Cardiac muscle cell (in vitro differentiated cells and primary cell): ENCODE data around the gene PROX1. TPM values are rescaled to one million over a fixed set of nuclear protein-coding genes. Genes with fewer than 3 reads are reported as not detected.
A peak's percentile ranks its signal among the peaks of the same experiment; 100 is the strongest.

Experiments used
- DNase-seq, 2 donors: peaks; one replicate each; pipeline versions ENCODE4 v3.0.0 to v3.0.0-alpha.2; 2010 to 2017; ENCODE audit warnings: low read depth in 1 of 2, low spot score in 1 of 2
- H3K27ac ChIP-seq: fragments of 200-600 bp; sonication (generic); 2 replicates; pipeline ENCODE4 v1.5.1; 2016
- H3K27me3 ChIP-seq: fragments of 200-600 bp; sonication (generic); 2 replicates; pipeline ENCODE4 v1.6.0; 2016; ENCODE audit warnings: control low read depth
- H3K36me3 ChIP-seq: fragments of 200-600 bp; sonication (generic); 2 replicates; pipeline ENCODE4 v1.5.1; 2016; ENCODE audit warnings: control low read depth
- H3K4me1 ChIP-seq: fragments of 200-600 bp; sonication (generic); 2 replicates; pipeline ENCODE4 v1.8.1; 2017; ENCODE audit warnings: low read depth, mild to moderate bottlenecking, mixed run types
- H3K4me3 ChIP-seq: fragments of 200-600 bp; sonication (generic); 2 replicates; pipeline ENCODE4 v1.5.1; 2016; ENCODE audit warnings: mild to moderate bottlenecking
- H3K9me3 ChIP-seq: fragments of 200-600 bp; sonication (generic); 2 replicates; pipeline ENCODE4 v1.5.1; 2017; ENCODE audit warnings: low read depth, mild to moderate bottlenecking, control low read depth
- polyA plus RNA-seq: library from polyadenylated mRNA; unstranded; fragments of >200 nt; fragmentation: Nextera tagmentation; extraction: Ambion mirVana; gene quantifications from 2 replicates; pipeline ENCODE4 v1.2.1, GENCODE V29; 2016
- total RNA-seq: library from RNA; depleted of rRNA; stranded (reverse); fragments of >200 nt; gene quantifications from 2 replicates; pipeline ENCODE4 v1.2.3, GENCODE V29; 2016
- TF ChIP-seq, protein P1 (sequence below): IDR thresholded peaks from 2 replicates; pipeline ENCODE4 v1.5.1; 2012; ENCODE audit warnings: low read depth, mild to moderate bottlenecking, low read length

PROX1 gene
- total and polyA plus RNA-seq, 2 experiments from 2014 or later, result 10.1 to 28.7 TPM

DNA sequence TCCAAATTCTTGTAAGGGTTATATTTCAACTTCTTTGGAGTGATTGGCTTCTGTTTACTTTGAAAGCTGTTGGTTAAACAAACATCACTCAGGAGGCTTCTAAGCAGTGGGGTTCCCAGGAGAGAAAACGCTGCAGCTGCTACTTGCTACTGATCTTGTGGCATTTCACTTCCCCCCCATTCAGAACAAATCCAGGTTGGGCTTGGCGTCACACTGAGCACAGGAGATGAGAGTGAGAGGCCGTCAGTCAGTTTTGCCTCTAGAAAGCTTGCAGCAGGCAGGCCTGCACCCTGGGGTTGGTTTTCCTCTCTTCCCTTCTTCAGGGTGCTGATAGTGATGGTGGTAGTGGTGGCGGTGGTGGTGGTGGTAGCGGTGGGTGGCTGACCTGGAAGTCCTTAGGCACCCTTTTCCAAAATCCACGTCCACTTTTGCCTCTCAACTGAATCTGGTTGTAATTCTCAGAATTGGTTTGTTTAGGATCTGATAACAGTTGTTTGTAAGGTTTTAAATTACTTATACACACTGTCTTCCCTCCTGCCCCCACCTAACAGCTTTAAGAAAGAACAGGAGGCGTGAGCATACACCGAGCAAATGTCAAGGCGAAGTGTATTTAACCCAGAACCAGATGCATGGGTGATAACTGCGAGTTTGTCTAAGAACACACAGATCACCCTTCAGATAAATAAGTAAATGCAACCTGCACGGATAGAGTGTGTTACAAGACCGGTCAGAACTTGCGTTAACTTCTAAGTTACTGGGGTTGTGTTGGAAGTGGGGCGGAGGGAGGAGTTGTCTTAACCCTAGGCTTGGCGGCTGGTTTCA, 3.2 kb upstream of the PROX1 start:
- H3K4me1 ChIP-seq, result peaks cover 16% of the 10 kb centered on the region
- H3K27ac ChIP-seq, result peak overlapping the region; percentile 15
- H3K36me3 ChIP-seq, result no peaks in the 10 kb centered on the region
- no peaks in the 10 kb centered on the region for H3K9me3 ChIP-seq
- peak in 1 of 2 donors; percentile 37 for DNase-seq
- H3K27me3 ChIP-seq, result peaks cover 21% of the 10 kb centered on the region
- H3K4me3 ChIP-seq, result peak overlapping the region; percentile 91
- TF ChIP-seq, protein P1, sequence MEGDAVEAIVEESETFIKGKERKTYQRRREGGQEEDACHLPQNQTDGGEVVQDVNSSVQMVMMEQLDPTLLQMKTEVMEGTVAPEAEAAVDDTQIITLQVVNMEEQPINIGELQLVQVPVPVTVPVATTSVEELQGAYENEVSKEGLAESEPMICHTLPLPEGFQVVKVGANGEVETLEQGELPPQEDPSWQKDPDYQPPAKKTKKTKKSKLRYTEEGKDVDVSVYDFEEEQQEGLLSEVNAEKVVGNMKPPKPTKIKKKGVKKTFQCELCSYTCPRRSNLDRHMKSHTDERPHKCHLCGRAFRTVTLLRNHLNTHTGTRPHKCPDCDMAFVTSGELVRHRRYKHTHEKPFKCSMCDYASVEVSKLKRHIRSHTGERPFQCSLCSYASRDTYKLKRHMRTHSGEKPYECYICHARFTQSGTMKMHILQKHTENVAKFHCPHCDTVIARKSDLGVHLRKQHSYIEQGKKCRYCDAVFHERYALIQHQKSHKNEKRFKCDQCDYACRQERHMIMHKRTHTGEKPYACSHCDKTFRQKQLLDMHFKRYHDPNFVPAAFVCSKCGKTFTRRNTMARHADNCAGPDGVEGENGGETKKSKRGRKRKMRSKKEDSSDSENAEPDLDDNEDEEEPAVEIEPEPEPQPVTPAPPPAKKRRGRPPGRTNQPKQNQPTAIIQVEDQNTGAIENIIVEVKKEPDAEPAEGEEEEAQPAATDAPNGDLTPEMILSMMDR, result no peak

DNA sequence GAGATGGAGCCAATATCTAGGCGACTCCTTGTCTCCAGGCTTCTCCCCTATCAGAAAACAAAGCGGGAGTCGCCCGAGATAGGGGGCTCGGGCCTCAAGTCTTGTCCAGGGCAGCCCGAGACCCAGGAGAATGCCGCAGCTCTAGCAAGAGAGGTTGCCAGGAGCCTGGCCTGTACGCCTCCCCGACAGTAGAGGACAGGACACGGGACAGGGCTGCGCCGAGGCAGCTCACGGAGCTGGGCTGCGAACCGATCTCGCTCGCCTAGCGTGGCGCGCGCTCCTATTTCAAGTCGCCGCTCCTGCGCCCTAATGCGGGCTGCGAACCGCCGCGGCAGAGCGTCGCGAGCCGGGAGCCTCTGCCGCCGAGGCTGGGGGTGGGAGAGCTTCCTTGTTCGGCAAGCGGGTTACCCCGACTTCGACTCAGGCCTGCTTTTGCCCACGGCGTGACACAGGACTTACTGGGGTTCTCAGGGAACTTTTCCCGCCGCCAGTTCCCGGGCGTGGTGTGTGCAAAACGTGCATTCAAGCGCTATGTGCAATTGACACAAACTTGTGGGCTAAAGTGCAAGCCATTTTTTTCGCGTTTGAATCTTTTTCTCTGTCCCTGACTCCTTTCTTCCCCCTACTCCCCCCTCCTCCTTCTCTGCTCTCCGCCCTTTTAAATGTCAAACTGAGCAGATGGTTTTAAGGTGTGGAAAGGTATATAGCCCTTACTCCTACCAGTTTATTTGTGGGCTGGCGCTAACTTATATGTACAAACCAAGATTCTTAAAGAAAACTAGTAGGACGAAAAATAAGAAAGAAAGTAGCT, 2.4 kb upstream of the PROX1 start:
- H3K27ac ChIP-seq, result peak overlapping the region; percentile 15
- peaks cover 16% of the 10 kb centered on the region for H3K4me1 ChIP-seq
- DNase-seq, result peak in 1 of 2 donors; percentile 74
- H3K36me3 ChIP-seq, result no peaks in the 10 kb centered on the region
- H3K9me3 ChIP-seq, result no peaks in the 10 kb centered on the region
- H3K27me3 ChIP-seq, result peaks cover 21% of the 10 kb centered on the region
- H3K4me3 ChIP-seq, result peak overlapping the region; percentile 91
- TF ChIP-seq, protein P1, result no peak

DNA sequence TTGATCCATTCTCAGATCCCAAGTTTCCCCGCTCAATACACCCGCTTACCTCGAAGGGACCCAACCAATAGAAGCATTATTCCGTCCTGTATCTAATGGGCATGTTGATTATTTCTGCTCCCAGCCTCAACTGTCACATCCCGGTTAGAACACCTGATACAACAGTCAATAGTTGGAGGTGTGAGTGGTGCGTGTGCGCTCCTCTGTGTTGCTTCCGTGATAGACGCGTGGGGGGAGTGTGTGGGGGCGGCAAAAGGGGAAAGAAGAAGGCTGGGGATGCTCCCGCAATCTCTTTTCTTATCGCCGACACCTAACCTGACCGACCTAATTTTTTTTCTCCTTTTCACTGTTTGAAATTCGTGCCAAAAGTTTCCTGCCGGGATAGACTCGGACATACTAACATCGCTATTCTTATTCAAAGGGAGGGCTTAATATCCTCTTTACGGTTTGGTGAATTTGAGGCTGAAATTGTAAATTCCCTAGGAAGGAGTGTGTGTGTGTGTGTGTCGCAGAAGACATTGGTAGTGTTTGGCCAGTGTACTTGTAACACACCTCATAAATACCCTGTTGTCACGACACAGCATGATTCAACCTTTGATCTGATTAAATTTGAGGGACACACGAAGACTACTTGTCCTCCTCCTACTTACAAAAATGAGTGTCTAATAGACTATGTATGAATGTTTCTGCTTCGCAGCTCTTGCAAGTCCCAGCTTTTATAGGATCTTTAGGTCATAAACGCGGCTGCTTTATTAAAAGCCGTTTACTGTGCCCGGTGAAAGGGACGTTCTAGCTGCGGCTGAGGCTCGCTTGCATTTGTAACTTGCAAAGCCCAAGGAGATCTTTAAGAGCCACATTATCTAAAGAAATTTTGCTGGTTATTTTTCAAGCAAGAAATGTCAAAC, 1.5 kb upstream of the PROX1 start:
- peak overlapping the region; percentile 91 for H3K4me3 ChIP-seq
- peak in 1 of 2 donors; percentile 41 for DNase-seq

DNA sequence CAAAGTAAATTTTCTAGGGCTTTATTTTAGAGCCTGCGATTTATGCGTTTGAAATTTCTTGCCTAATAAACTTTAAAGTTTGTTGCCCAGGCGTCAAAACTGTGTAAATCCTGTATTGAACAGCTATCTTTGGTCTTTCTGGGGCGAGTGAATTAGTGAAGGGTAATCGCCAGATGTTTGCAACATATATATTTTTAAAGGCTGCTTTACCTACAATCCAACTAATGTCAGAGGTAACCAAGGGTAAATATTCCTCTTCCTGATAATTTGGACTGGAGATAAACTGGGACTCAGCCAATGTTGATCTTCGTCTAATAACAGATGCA, 885 bp upstream of the PROX1 start:
- Histone ChIP-seq H3K4me1 (peaks cover 29% of the 10 kb centered on the region), H3K27ac (peak overlapping the region; percentile 84)

More for the DNA sequence above, 1.5 kb upstream of the PROX1 start:
- H3K4me1 ChIP-seq, result peaks cover 23% of the 10 kb centered on the region
- TF ChIP-seq, protein P1, result no peak
- H3K36me3 ChIP-seq, result no peaks in the 10 kb centered on the region
- peaks cover 17% of the 10 kb centered on the region for H3K27me3 ChIP-seq
- H3K27ac ChIP-seq, result no peak overlapping the region
- H3K9me3 ChIP-seq, result no peaks in the 10 kb centered on the region

More for the DNA sequence above, 885 bp upstream of the PROX1 start:
- no peak for DNase-seq
- Histone ChIP-seq H3K9me3 (no peaks in the 10 kb centered on the region), H3K4me3 (peak overlapping the region; percentile 91), H3K36me3 (no peaks in the 10 kb centered on the region), H3K27me3 (peaks cover 11% of the 10 kb centered on the region)
- TF ChIP-seq, protein P1, result no peak
